H1 (cell line): Measurements from ENCODE around the gene UGGT1. TPM values are rescaled to one million over a fixed set of nuclear protein-coding genes. Genes with fewer than 3 reads are reported as not detected.

Source experiments
- CTCF ChIA-PET: fragments of 300-600 bp; sonication (Branson Sonifier 250); formaldehyde crosslinking; loops from one replicate; lab custom pipeline; 2021; ENCODE audit not compliant: partially characterized antibody; lab: Charles Lee
- POLR2A ChIA-PET: fragments of 300-600 bp; sonication (Branson Sonifier 250); formaldehyde crosslinking; loops from one replicate; lab custom pipeline; 2021; ENCODE audit warnings: inconsistent platforms; ENCODE audit not compliant: partially characterized antibody; lab: Charles Lee
- DNase-seq, 2 experiments: peaks; one replicate each; pipeline versions ENCODE4 v3.0.0 to v3.0.0-alpha.2; 2010 to 2022; ENCODE audit warnings: low spot score in 2 of 2, low read depth in 1 of 2, mixed read lengths in 1 of 2
- FAIRE-seq: peaks from 2 replicates; lab custom pipeline; 2011; peaks lifted over from hg19 to GRCh38; lab: Jason Lieb, UNC
- H2AFZ ChIP-seq: 2 replicates; pipeline ENCODE4 v1.8.1; 2012; ENCODE audit warnings: low read length, inconsistent platforms
- H2AK5ac ChIP-seq: 2 replicates; pipeline ENCODE4 v1.6.1; 2013; ENCODE audit warnings: low read depth, low read length
- H2BK120ac ChIP-seq: replicated peaks from 2 replicates; pipeline ENCODE3; 2013; ENCODE audit warnings: low read depth, low read length, inconsistent platforms
- H2BK12ac ChIP-seq: 2 replicates; pipeline ENCODE4 v1.6.1; 2013; ENCODE audit warnings: low read depth, low read length
- H2BK15ac ChIP-seq: 2 replicates; pipeline ENCODE4 v1.6.1; 2013; ENCODE audit warnings: low read length
- H2BK20ac ChIP-seq: 2 replicates; pipeline ENCODE4 v1.6.1; 2013; ENCODE audit warnings: low read length
- H2BK5ac ChIP-seq: 2 replicates; pipeline ENCODE4 v1.6.1; 2013; ENCODE audit warnings: low read depth, low read length
- H3K14ac ChIP-seq: 2 replicates; pipeline ENCODE4 v1.6.1; 2013; ENCODE audit warnings: inconsistent platforms; ENCODE audit not compliant: insufficient read length
- H3K18ac ChIP-seq: 2 replicates; pipeline ENCODE4 v1.6.1; 2013; ENCODE audit warnings: low read length; ENCODE audit errors: extremely low read depth
- H3K23ac ChIP-seq: 2 replicates; pipeline ENCODE4 v1.6.1; 2013; ENCODE audit warnings: inconsistent platforms; ENCODE audit not compliant: insufficient read length
- H3K23me2 ChIP-seq: 2 replicates; pipeline ENCODE4 v1.6.1; 2013; ENCODE audit warnings: low read depth, low read length
- H3K27ac ChIP-seq: 2 replicates; pipeline ENCODE4 v1.6.1; 2011; ENCODE audit warnings: low read depth, low read length, inconsistent platforms
- H3K27me3 ChIP-seq, 4 experiments: replicated peaks in 1 of 4; 1 replicate in 1 of 4; 2 replicates in 3 of 4; pipeline versions ENCODE4 v1.6.1 to v1.8.1; 2011 to 2013; ENCODE audit warnings: low read length in 3 of 4, mild to moderate bottlenecking in 3 of 4, inconsistent platforms in 2 of 4, mixed read lengths in 2 of 4, moderate library complexity in 1 of 4; ENCODE audit not compliant: control insufficient read depth in 3 of 4, insufficient read depth in 3 of 4; ENCODE audit errors: extremely low read depth in 1 of 4
- H3K36me3 ChIP-seq, 4 experiments: 2 replicates each; pipeline versions ENCODE4 v1.6.1 to v1.8.1; 2011 to 2013; ENCODE audit warnings: mild to moderate bottlenecking in 4 of 4, low read length in 3 of 4, moderate library complexity in 2 of 4, control low read depth in 1 of 4, inconsistent platforms in 1 of 4; ENCODE audit not compliant: insufficient read depth in 4 of 4, control insufficient read depth in 2 of 4
- H3K4ac ChIP-seq: replicated peaks from 2 replicates; pipeline ENCODE3; 2013; ENCODE audit warnings: low read length, low read depth, mixed read lengths, inconsistent platforms; ENCODE audit not compliant: insufficient read length
- H3K4me1 ChIP-seq, 4 experiments: replicated peaks in 1 of 4; 1 replicate in 1 of 4; 2 replicates in 3 of 4; pipeline versions ENCODE4 v1.6.1 to v1.8.1; 2011 to 2013; ENCODE audit warnings: low read length in 3 of 4, inconsistent platforms in 2 of 4, mixed read lengths in 1 of 4; ENCODE audit not compliant: insufficient read depth in 4 of 4, control insufficient read depth in 3 of 4
- H3K4me2 ChIP-seq, 2 experiments: 2 replicates each; pipeline versions ENCODE4 v1.6.1 to v1.8.1; 2011 to 2013; ENCODE audit warnings: low read depth in 2 of 2, low read length in 2 of 2, control low read depth in 1 of 2, inconsistent platforms in 1 of 2, mild to moderate bottlenecking in 1 of 2; ENCODE audit not compliant: insufficient read depth in 1 of 2
- H3K4me3 ChIP-seq, 4 experiments: fragments of 200-600, 300-600 bp in 1 of 4; sonication (generic), shearing (Covaris generic), sonication (Bioruptor Twin) in 1 of 4; 2 replicates each; pipeline versions ENCODE4 v1.5.1 to v1.8.1; 2011 to 2016; ENCODE audit warnings: low read length in 4 of 4, low read depth in 3 of 4, control low read depth in 2 of 4, inconsistent platforms in 2 of 4, mild to moderate bottlenecking in 2 of 4, mixed read lengths in 1 of 4, moderate library complexity in 1 of 4; ENCODE audit not compliant: insufficient read depth in 2 of 4; ENCODE audit errors: extremely low read depth in 1 of 4
- H3K56ac ChIP-seq: replicated peaks from 2 replicates; pipeline ENCODE3; 2013; ENCODE audit warnings: low read depth, mild to moderate bottlenecking, mixed read lengths, low read length, inconsistent platforms; ENCODE audit not compliant: insufficient read length
- H3K79me1 ChIP-seq: 2 replicates; pipeline ENCODE4 v1.6.1; 2013; ENCODE audit warnings: low read depth, low read length, control low read depth
- H3K79me2 ChIP-seq, 2 experiments: 2 replicates each; pipeline versions ENCODE4 v1.6.1 to v1.8.1; 2012 to 2013; ENCODE audit warnings: low read length in 2 of 2, mild to moderate bottlenecking in 2 of 2, inconsistent platforms in 1 of 2; ENCODE audit not compliant: insufficient read depth in 2 of 2, control insufficient read depth in 1 of 2
- H3K9ac ChIP-seq, 4 experiments: replicated peaks in 1 of 4; 1 replicate in 1 of 4; 2 replicates in 3 of 4; pipeline versions ENCODE4 v1.6.1 to v1.8.1; 2011 to 2013; ENCODE audit warnings: low read depth in 3 of 4, low read length in 3 of 4, control low read depth in 2 of 4, mild to moderate bottlenecking in 2 of 4, moderate library complexity in 2 of 4, inconsistent platforms in 1 of 4; ENCODE audit errors: extremely low read depth in 1 of 4
- H3K9me3 ChIP-seq, 2 experiments: 2 replicates each; pipeline versions ENCODE4 v1.6.1 to v1.8.1; 2012 to 2013; ENCODE audit warnings: mild to moderate bottlenecking in 2 of 2, moderate library complexity in 2 of 2, control low read depth in 1 of 2, inconsistent platforms in 1 of 2, low read depth in 1 of 2, low read length in 1 of 2, mixed read lengths in 1 of 2; ENCODE audit not compliant: insufficient read depth in 2 of 2
- H4K20me1 ChIP-seq, 2 experiments: replicated peaks in 1 of 2; 2 replicates each; pipeline versions ENCODE3 to v1.8.1; 2011 to 2013; ENCODE audit warnings: inconsistent platforms in 2 of 2, low read length in 2 of 2, mild to moderate bottlenecking in 1 of 2; ENCODE audit not compliant: insufficient read depth in 2 of 2, control insufficient read depth in 1 of 2
- H4K5ac ChIP-seq: 2 replicates; pipeline ENCODE4 v1.6.1; 2013; ENCODE audit warnings: low read length, low read depth, mixed read lengths, inconsistent platforms; ENCODE audit not compliant: insufficient read length
- H4K8ac ChIP-seq: 2 replicates; pipeline ENCODE4 v1.8.0; 2013; ENCODE audit warnings: mild to moderate bottlenecking, moderate library complexity, low read length, inconsistent platforms; ENCODE audit not compliant: insufficient read depth; ENCODE audit errors: extremely low read depth
- H4K91ac ChIP-seq: replicated peaks from 2 replicates; pipeline ENCODE3; 2013; ENCODE audit warnings: low read length, mixed read lengths, inconsistent platforms; ENCODE audit not compliant: insufficient read length
- BACH1 ChIP-seq: IDR thresholded peaks from 2 replicates; pipeline ENCODE4 v1.6.1; 2012; ENCODE audit warnings: low read length, improper control_type of control experiment
- CBX8 ChIP-seq: fragments of 300-800, 300-1000 bp; sonication (generic); IDR thresholded peaks from 2 replicates; pipeline ENCODE4 v1.7.1; 2016; ENCODE audit warnings: low read depth, low read length, borderline replicate concordance
- CEBPB ChIP-seq: IDR thresholded peaks from 2 replicates; pipeline ENCODE4 v1.6.1; 2012; ENCODE audit warnings: low read depth, low read length
- HDAC2 ChIP-seq, 2 experiments: fragments of 300-600 bp in 1 of 2; sonication (generic) in 1 of 2; IDR thresholded peaks; 2 replicates each; pipeline ENCODE4 v1.6.1; 2011 to 2012; ENCODE audit warnings: low read depth in 2 of 2, low read length in 2 of 2, mild to moderate bottlenecking in 2 of 2, moderate library complexity in 2 of 2, borderline replicate concordance in 1 of 2, inconsistent platforms in 1 of 2
- JUND ChIP-seq: IDR thresholded peaks from 2 replicates; pipeline ENCODE4 v1.6.1; 2011; ENCODE audit warnings: mild to moderate bottlenecking, improper control_type of control experiment, low read length
- KDM4A ChIP-seq: IDR thresholded peaks from one replicate; pipeline ENCODE4 v1.7.1; 2012; ENCODE audit warnings: low read depth, mild to moderate bottlenecking, moderate library complexity, low read length, inconsistent platforms; ENCODE audit not compliant: severe bottlenecking
- NRF1 ChIP-seq: IDR thresholded peaks from 2 replicates; pipeline ENCODE4 v1.6.1; 2011; ENCODE audit warnings: mild to moderate bottlenecking, low read depth, low read length, improper control_type of control experiment
- RFX5 ChIP-seq: IDR thresholded peaks from 2 replicates; pipeline ENCODE4 v1.6.1; 2011; ENCODE audit warnings: low read depth, low read length, improper control_type of control experiment, borderline replicate concordance
- SIX5 ChIP-seq: IDR thresholded peaks from 2 replicates; pipeline ENCODE4 v1.6.1; 2011; ENCODE audit warnings: mild to moderate bottlenecking, low read depth, low read length
- SP1 ChIP-seq: IDR thresholded peaks from 2 replicates; pipeline ENCODE4 v1.6.1; 2011; ENCODE audit warnings: low read depth, low read length
- SP2 ChIP-seq: IDR thresholded peaks from 2 replicates; pipeline ENCODE4 v1.6.1; 2012; ENCODE audit warnings: mild to moderate bottlenecking, low read length, inconsistent platforms
- TAF1 ChIP-seq: IDR thresholded peaks from 2 replicates; pipeline ENCODE4 v1.6.1; 2011; ENCODE audit warnings: mild to moderate bottlenecking, low read depth, low read length
- TBP ChIP-seq: IDR thresholded peaks from 2 replicates; pipeline ENCODE4 v1.6.1; 2011; ENCODE audit warnings: low read depth, low read length, improper control_type of control experiment
- TCF12 ChIP-seq: IDR thresholded peaks from 2 replicates; pipeline ENCODE4 v1.6.1; 2011; ENCODE audit warnings: low read depth, mild to moderate bottlenecking, low read length
- WGBS, 2 experiments: shearing (Covaris generic) in 1 of 2; methylation state at CpG; one replicate each; pipeline versions ENCODE4 v1.1.6 to v1.1.7; 2013 to 2015; ENCODE audit warnings: low lambda C conversion rate in 2 of 2, mixed read lengths in 2 of 2, inconsistent platforms in 1 of 2, low coverage in 1 of 2, missing lambda C conversion rate in 1 of 2; ENCODE audit not compliant: insufficient replicate concordance in 2 of 2, insufficient coverage in 1 of 2, insufficient read length in 1 of 2; ENCODE audit errors: extremely low coverage in 1 of 2, missing lambda C conversion rate in 1 of 2; 5-methylcytosine and 5-hydroxymethylcytosine counted together
- polyA plus RNA-seq, 7 experiments: library from polyadenylated mRNA; depleted of rRNA in 3 of 7; stranded (reverse) in 5 of 7; unstranded in 2 of 7; fragments of >200 nt in 5 of 7; fragments of 200-250 nt in 2 of 7; gene quantifications; 1 replicate in 5 of 7; 2 replicates in 1 of 7; 4 replicates in 1 of 7; pipeline versions ENCODE4 v1.2.1 to v1.2.3, GENCODE V29; 2011 to 2013; ENCODE audit warnings: missing spikeins in 2 of 7, mixed read lengths in 2 of 7
- total RNA-seq: library from RNA; stranded (reverse); fragmentation: NEBNext Ultra II Directional; extraction: Animal tissue kit (Norgen Biotek cat#: 25700); gene quantifications from 2 replicates; pipeline ENCODE4 v1.2.1, GENCODE V29; 2021
- TF ChIP-seq, protein P1 (sequence below): IDR thresholded peaks from 2 replicates; pipeline ENCODE4 v1.6.1; 2012; ENCODE audit warnings: inconsistent platforms

The UGGT1 gene
- total and polyA plus RNA-seq, 2 of the 8 experiments (the other 6 are each of a cell fraction or from before 2014, with no cell fraction given) = 14.9 to 57.3 TPM

DNA sequence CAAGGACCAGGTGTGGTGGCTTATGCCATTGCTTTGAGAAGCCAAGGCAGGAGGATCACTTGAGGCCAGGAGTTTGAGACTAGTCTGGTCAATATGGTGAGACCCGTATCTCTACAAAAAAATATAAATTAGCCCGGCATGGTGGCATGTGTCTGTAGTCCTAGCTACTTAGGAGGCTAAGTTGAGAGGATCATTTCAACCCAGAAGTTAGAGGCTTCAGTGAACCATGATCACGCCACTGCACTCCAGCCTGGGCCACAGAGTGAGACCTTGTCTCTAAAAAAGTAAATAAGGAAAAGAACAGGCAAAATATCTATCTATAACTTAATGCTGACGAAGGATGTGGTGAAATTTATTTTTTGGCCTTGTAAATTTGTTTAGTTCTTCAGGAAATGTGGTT is 78.1 kb downstream of the UGGT1 start:
- no peak overlapping the region for H2BK5ac ChIP-seq
- H2BK20ac ChIP-seq = no peak overlapping the region
- no peak overlapping the region for H3K4ac ChIP-seq
- ChIA-PET CTCF (interaction anchor here (1.3 to 1.8 kb wide), 3 partner anchors 10 to 136 kb away, joined by 3 to 7 read pairs (median 3); no protein-coding TSS in a partner anchor), POLR2A (no interaction called here)
- 94% methylated on average over 4 of the region's 4 CpGs; no CpG with 5 or more reads in 1 of the 2 experiments for WGBS, 2 experiments
- no peaks in the 10 kb centered on the region for H3K9me3 ChIP-seq
- H3K14ac ChIP-seq = no peak overlapping the region
- no peak overlapping the region for H2BK120ac ChIP-seq
- peaks cover 4 to 59% (median 35%) of the 10 kb centered on the region in 4 experiments; a peak in 7 of 8 replicates for H3K36me3 ChIP-seq
- H2AFZ ChIP-seq = no peak overlapping the region
- H4K5ac ChIP-seq = no peak overlapping the region
- H3K23ac ChIP-seq = no peak overlapping the region
- no peak overlapping the region for H2BK15ac ChIP-seq
- no peak overlapping the region for H3K27ac ChIP-seq
- no peaks in the 10 kb centered on the region for H3K79me2 ChIP-seq
- no peak overlapping the region for H3K4me2 ChIP-seq
- H2BK12ac ChIP-seq = no peak overlapping the region
- FAIRE-seq (no peak), DNase-seq (no peak)
- H3K4me3 ChIP-seq = no peak overlapping the region
- H3K23me2 ChIP-seq = no peaks in the 10 kb centered on the region
- no peak overlapping the region for H3K18ac ChIP-seq
- H4K20me1 ChIP-seq = peaks cover 0 to 2% of the 10 kb centered on the region in 2 experiments
- H3K79me1 ChIP-seq = no peaks in the 10 kb centered on the region
- H3K56ac ChIP-seq = no peak overlapping the region
- no peak overlapping the region for H3K9ac ChIP-seq
- H3K4me1 ChIP-seq = peaks cover 0 to 2% (median 0%) of the 10 kb centered on the region in 4 experiments; a peak in 1 of 7 replicates
- no peak overlapping the region for H4K8ac ChIP-seq
- no peak overlapping the region for H2AK5ac ChIP-seq
- TF ChIP-seq TBP = no peak
- TF ChIP-seq CBX8 = no peak
- TF ChIP-seq CEBPB = no peak
- TF ChIP-seq NRF1 = no peak
- TF ChIP-seq SP1 = no peak
- no peak for TF ChIP-seq JUND
- TF ChIP-seq TCF12 = no peak
- TF ChIP-seq HDAC2 (IDR thresholded peaks at IDR 0.05; ENCODE audit: borderline replicate concordance in 1 of 2, low read depth in 2 of 2, low read length in 2 of 2) = no peak
- no peak for TF ChIP-seq SIX5
- no peak for TF ChIP-seq BACH1
- no peak for TF ChIP-seq KDM4A
- TF ChIP-seq TAF1 = no peak
- no peak for TF ChIP-seq RFX5
- no peak for TF ChIP-seq SP2
- TF ChIP-seq, protein P1, sequence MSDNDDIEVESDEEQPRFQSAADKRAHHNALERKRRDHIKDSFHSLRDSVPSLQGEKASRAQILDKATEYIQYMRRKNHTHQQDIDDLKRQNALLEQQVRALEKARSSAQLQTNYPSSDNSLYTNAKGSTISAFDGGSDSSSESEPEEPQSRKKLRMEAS = no peak
- no peak overlapping the region for H4K91ac ChIP-seq
- H3K27me3 ChIP-seq = no peaks in the 10 kb centered on the region
